HG03135 (cell line): ENCODE data around the gene FAM222B.
"Not testable (repeated sequence)": the region's sequence is repeated elsewhere in the genome, so short reads cannot be mapped to it uniquely, and the experiment has no call there.

Experiments used
- ATAC-seq: cut with Tn5 transposase; IDR thresholded peaks from one replicate; pipeline ENCODE4 v1.9.1; 2021; ENCODE audit warnings: mild to moderate bottlenecking, moderate library complexity; ENCODE audit not compliant: unreplicated experiment

The FAM222B gene

GRCh38 chr17:28842282-28843012, at the start of gene FAM222B:
TSS of gene FAM222B (minus strand) at chr17:28842790. CDS start at chr17:28766667, 76,123 bp downstream.
- peak; percentile 82 for ATAC-seq

DNA sequence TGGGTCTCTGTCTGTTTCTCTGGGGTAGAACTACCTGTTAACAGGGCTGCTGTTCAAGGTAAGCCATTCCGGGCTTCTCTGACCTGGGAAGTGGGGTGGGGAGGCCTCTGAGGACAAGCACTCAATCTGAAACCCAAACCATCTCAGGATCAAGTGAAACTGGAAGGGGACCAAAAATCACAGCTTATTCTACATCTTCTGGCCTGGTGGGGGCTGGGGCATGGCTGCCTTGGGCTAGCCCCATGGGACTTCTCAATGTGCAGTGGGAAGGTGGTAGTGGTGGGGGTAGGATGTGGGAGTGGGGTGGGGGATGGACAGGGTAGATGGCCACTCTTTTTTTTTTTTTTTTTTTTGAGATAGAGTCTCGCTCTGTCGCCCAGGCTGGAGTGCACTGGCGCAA, 49.4 kb upstream of the FAM222B start:
- ATAC-seq, result no peak

DNA sequence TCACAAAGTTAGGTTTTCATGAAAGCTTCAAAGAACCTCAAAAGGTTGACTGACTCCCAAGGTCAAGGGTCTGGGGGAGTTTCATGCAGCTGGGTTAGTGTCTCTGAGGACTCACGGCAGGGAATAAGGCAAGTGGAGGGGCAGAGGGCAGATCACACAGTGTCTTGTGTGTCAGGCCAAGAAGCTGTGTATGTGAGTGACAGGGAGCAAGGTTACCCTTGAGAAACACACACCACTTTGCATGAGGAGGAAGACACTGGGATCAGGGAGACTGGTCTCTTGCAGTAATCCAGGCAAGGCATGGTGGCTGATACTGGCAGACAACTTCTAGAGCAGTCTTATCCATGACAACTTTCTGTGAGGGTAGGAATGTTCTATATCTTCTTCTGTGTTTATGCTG, 48.6 kb upstream of the FAM222B start:
- no peak for ATAC-seq

GRCh38 chr17:28889996-28890395, 47.4 kb upstream of the FAM222B start:
- ATAC-seq, result no peak

DNA sequence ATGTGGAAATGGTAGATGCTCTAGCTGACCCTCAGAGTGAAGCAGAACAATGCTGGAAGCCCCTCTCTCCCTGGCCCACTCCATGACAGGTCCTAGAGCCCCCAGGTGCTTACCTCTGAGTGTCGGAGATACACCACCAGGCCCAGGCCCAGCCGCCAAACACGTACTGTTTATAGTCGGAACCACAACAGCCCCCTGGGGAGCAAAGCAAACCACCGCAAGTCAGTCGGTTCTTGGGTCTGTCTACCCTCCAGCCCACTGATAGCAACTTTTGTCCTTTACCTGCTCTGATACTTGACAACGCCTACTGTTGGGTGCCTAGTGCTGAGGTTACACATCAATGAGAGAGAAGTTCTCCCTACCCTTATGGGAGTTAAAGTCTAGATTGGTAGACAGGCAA, 46.2 kb upstream of the FAM222B start:
- no peak for ATAC-seq

DNA sequence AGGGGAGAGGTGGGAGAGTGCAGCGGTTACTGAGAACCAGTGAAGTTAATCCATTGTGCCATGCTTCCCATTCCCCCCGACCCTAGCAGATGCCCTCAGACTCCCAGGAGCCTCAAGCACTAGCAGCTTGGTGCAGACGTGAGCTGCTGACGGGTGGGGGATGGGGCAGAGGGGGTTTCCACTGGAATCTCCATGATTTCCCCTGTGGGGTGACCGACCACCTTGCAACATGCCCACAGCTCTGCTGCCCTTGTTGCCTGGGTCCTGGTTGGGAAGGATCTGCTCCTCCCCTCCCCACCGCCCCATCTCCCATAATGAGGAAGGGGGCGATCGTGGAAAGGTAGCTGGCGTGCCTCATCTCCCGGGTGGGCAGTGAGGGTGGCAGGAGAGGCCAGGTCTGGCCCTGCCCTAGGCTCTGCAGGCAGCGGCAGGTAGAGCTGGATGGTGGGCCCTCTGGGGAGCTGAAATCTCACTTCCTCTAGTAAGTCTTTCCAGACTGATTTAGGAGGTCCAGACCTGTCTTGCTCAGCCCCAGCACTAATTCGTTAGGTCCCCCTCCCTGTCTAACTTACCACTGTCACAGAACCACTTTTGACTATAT, 45.4 kb upstream of the FAM222B start:
- ATAC-seq, result no peak

DNA sequence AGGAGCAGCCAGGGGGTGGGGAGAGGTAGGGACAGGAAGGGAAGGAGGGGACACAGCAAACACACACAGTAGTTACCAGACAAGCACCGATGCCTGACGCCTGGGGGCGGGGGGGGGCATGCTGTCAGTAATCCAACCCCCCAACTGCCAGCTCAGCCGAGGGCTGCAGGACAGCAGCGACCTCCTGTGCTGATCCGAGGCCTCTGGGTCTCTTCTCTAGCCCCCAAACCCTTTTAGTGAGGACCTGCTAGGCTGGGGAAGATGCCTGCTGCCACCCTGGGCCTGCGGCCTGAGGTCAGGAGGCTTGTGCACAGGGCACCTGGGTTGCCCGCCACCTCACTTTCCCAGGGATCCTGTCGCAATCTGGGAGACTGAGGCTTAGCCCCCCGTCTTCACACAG, 43.4 kb upstream of the FAM222B start:
- no peak for ATAC-seq

- no peak for ATAC-seq
These were observed 42.8 kb upstream of the FAM222B start for GRCh38 chr17:28885363-28885762.

GRCh38 chr17:28883967-28884702, 41.5 kb upstream of the FAM222B start:
- no peak for ATAC-seq

DNA sequence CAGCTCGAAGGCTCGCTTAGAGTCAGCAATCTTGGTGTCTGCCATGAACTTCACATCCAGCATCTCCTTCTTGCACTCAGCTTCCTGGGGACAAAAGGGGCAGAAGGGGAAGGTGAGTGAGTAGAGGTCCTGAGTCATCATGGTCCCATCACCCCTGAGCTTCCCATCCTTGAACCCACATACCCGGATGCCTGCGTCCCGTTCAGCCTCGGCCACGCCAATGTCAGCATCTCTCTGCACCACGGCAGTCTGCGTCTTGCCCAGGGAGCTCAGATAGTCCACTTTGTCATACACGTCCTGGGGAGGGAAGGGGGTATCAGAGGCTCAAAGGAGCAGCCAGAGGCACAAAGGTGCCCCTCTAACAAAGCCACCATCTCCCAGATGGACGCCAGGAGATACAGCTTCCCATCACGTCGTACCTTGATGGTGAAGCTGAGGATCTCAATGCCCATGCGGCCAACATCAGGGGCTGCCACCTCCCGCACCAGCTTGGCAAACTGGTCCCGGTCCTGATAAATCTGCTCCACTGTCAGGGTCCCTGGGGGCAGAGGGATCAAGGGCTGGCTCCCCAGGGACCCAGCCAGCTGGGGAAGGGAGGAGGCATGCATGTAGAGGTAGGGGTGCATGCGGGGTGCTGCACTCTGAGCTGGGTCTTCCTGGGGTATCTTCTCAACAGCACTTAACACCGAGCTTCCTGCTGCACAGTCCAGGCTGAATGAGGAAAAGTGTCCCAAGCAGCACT, 39.7 kb upstream of the FAM222B start:
- no peak for ATAC-seq

GRCh38 chr17:28881533-28882056, 39.0 kb upstream of the FAM222B start:
- ATAC-seq, result no peak

DNA sequence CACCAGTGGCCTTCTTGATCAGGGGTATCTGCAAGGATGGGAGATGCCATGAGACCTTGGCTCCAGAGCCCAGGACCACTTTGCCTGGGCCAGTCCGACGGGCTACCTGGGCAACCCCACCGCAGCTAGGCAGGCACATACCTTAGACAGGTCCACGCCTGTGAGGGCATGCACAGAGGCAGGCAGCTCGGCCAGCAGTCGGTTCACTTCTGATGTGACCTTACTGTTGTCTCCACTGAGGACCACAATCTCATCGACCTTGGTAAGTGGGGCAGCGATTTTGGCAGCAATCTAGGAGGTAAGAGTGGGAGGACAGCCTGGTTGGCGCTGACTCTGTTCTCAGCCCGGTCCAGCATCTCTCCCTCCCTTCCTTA, 38.0 kb upstream of the FAM222B start:
- no peak for ATAC-seq

DNA sequence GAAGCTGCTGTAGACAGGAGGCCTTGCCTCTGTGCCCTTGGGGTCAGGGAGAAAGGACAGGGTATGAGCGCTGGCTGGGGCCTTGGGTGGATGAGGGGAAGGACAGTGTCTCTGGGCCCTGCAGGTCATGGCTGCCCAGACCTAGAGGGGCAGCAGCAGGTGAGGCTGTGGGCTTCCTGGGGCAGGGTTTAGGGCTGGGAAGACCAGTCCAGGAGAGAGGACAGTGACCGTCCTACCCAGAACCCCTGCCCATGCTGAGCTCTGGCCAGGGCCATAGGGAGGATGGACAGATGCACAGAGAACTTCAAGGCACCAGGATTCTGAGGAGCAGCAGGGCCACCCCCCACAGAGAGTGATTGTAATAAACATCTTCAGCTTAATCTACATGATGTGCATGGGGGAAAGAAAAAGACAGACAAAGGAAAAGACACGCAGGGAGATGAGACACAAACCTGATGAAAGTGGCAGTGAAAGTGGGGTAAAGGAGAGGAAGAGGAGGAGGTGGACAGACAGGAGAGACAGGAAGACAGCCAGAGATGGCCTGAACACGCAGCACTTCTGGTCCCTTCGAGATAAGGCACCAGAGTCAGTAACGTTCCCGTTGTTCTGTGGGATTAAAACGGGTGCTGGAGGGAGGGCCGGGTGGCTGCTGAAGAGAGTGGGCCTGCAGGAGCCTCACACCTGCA, 37.4 kb upstream of the FAM222B start:
- no peak for ATAC-seq

- no peak for ATAC-seq
These were observed 36.4 kb upstream of the FAM222B start for GRCh38 chr17:28878981-28879380.

- ATAC-seq, result no peak
These were observed 35.7 kb upstream of the FAM222B start for GRCh38 chr17:28878158-28878910.

DNA sequence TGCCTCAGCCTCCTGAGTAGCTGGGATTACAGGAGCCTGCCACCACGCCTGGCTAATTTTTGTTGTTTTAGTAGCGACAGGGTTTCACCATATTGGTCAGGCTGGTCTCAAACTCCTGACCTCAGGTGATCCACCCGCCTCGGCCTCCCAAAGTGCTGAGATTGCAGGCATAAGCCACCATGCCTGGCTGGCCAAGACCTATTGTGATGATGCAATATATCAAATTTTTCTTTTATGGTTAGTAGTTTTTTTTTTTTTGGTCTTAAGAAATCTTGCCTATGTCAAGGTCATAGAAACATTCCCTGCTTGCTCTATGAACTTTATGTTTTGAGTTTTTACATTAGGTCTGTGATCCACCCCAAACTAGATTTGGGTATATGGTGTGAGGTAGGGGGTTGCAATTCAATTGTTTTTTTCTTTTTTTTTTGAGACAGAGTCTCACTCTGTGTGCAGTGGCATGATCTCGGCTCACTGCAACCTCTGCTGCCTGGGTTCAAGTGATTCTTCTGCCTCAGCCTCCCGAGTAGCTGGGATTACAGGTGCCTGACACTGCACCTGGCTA, 34.6 kb upstream of the FAM222B start:
- not testable (repeated sequence) for ATAC-seq

- no peak for ATAC-seq
These were observed 33.4 kb upstream of the FAM222B start for GRCh38 chr17:28875848-28876550.

GRCh38 chr17:28874750-28875149, 32.2 kb upstream of the FAM222B start:
- ATAC-seq, result no peak

GRCh38 chr17:28873839-28874238, 31.2 kb upstream of the FAM222B start:
- ATAC-seq, result no peak
